AG08396 (cell line): Measurements from ENCODE around the gene TENT4A.

Experiments used
- DNase-seq: peaks from one replicate; pipeline ENCODE4 v3.0.0; 2012; ENCODE audit warnings: low spot score, mixed read lengths

The TENT4A gene

GRCh38 chr5:6700685-6701355 lies 12.4 kb upstream of the TENT4A start:
- DNase-seq: no peak

GRCh38 chr5:6701491-6701890 lies 11.7 kb upstream of the TENT4A start:
- DNase-seq: no peak

GRCh38 chr5:6702633-6703032 lies 10.6 kb upstream of the TENT4A start:
- no peak for DNase-seq

- DNase-seq: no peak
Measured at GRCh38 chr5:6703806-6704205, 9.4 kb upstream of the TENT4A start.

GRCh38 chr5:6704361-6704851 lies 8.8 kb upstream of the TENT4A start:
- peak; percentile 85 for DNase-seq

GRCh38 chr5:6705088-6705487 lies 8.1 kb upstream of the TENT4A start:
- DNase-seq: no peak

GRCh38 chr5:6705959-6706358 lies 7.3 kb upstream of the TENT4A start:
- no peak for DNase-seq

GRCh38 chr5:6707852-6708251 lies 5.4 kb upstream of the TENT4A start:
- no peak for DNase-seq

- DNase-seq: no peak
Measured at GRCh38 chr5:6708814-6709213, 4.4 kb upstream of the TENT4A start.

- DNase-seq: no peak
Measured at GRCh38 chr5:6710070-6710469, 3.2 kb upstream of the TENT4A start.

- no peak for DNase-seq
Measured at GRCh38 chr5:6710551-6711318, 2.5 kb upstream of the TENT4A start.

- no peak for DNase-seq
Measured at GRCh38 chr5:6711409-6712141, 1.7 kb upstream of the TENT4A start.

GRCh38 chr5:6712142-6712576 lies 1.1 kb upstream of the TENT4A start:
- DNase-seq: peak; percentile 53

GRCh38 chr5:6712577-6713273 lies 507 bp upstream of the TENT4A start:
- DNase-seq: no peak

GRCh38 chr5:6714226-6715041 lies 1.2 kb downstream of the TENT4A start:
- DNase-seq: peak; percentile 57

GRCh38 chr5:6715271-6715670 lies 2.0 kb downstream of the TENT4A start:
- DNase-seq: no peak

GRCh38 chr5:6715758-6716628 lies 2.8 kb downstream of the TENT4A start:
- DNase-seq: no peak

- DNase-seq: no peak
Measured at GRCh38 chr5:6716629-6717149, 3.5 kb downstream of the TENT4A start.

- no peak for DNase-seq
Measured at GRCh38 chr5:6717247-6717646, 4.0 kb downstream of the TENT4A start.

- DNase-seq: no peak
Measured at GRCh38 chr5:6717687-6718086, 4.5 kb downstream of the TENT4A start.
